ENCODE data around the gene TAF1L. TPM values are rescaled to one million over a fixed set of nuclear protein-coding genes. Genes with fewer than 3 reads are reported as not detected.
"Not testable (repeated sequence)": the region's sequence is repeated elsewhere in the genome, so short reads cannot be mapped to it uniquely, and the experiment has no call there.

The TAF1L gene
- total RNA-seq, 1 donor from 2014 or later, result not detected

GRCh38 chr9:32671333-32671732, 35.9 kb upstream of the TAF1L start:
- intact Hi-C loops (cut with micrococcal nuclease), result no loop called here
- no peak overlapping the region for H3K27ac Mint-ChIP-seq
- POLR2A ChIA-PET, result no interaction called here

GRCh38 chr9:32665101-32665500, 29.6 kb upstream of the TAF1L start:
- Mint-ChIP-seq H3K27me3 (peaks cover 14% of the 10 kb centered on the region), H3K4me3 (no peak overlapping the region), H3K4me1 (no peaks in the 10 kb centered on the region), H3K27ac (no peak overlapping the region), H3K36me3 (ENCODE audit: low read depth) (no peaks in the 10 kb centered on the region), H3K9me3 (peaks cover 6% of the 10 kb centered on the region)
- TF ChIP-seq CTCF (IDR thresholded peaks at IDR 0.05), result no peak
- CTCF ChIA-PET, result no interaction called here
- intact Hi-C loops (cut with micrococcal nuclease), result no loop called here
- POLR2A ChIA-PET, result no interaction called here
- ATAC-seq (ENCODE audit: low read depth), result no peak
- DNase-seq, result no peak

More at GRCh38 chr9:32671333-32671732, 35.9 kb upstream of the TAF1L start:
- ATAC-seq (ENCODE audit: low read depth) (no peak), DNase-seq (no peak)
- H3K4me1 Mint-ChIP-seq, result no peaks in the 10 kb centered on the region
- CTCF ChIA-PET, result no interaction called here
- no peaks in the 10 kb centered on the region for H3K9me3 Mint-ChIP-seq
- H3K27me3 Mint-ChIP-seq, result peaks cover 2% of the 10 kb centered on the region
- no peak overlapping the region for H3K4me3 Mint-ChIP-seq
- no peak for TF ChIP-seq CTCF (IDR thresholded peaks at IDR 0.05)
- H3K36me3 Mint-ChIP-seq (ENCODE audit: low read depth), result no peaks in the 10 kb centered on the region

GRCh38 chr9:32663741-32664140, 28.3 kb upstream of the TAF1L start:
- no peak for TF ChIP-seq CTCF (IDR thresholded peaks at IDR 0.05)
- DNase-seq (no peak), ATAC-seq (ENCODE audit: low read depth) (no peak)
- Mint-ChIP-seq H3K36me3 (ENCODE audit: low read depth) (no peaks in the 10 kb centered on the region), H3K27me3 (peaks cover 14% of the 10 kb centered on the region), H3K9me3 (peaks cover 6% of the 10 kb centered on the region), H3K4me1 (no peaks in the 10 kb centered on the region), H3K27ac (no peak overlapping the region), H3K4me3 (no peak overlapping the region)
- intact Hi-C loops (cut with micrococcal nuclease), result no loop called here
- ChIA-PET POLR2A (no interaction called here), CTCF (no interaction called here)

- DNase-seq (no peak), ATAC-seq (ENCODE audit: low read depth) (no peak)
- Mint-ChIP-seq H3K9me3 (peaks cover 12% of the 10 kb centered on the region), H3K27me3 (peaks cover 20% of the 10 kb centered on the region), H3K27ac (no peak overlapping the region), H3K4me1 (no peaks in the 10 kb centered on the region), H3K36me3 (ENCODE audit: low read depth) (no peaks in the 10 kb centered on the region), H3K4me3 (no peak overlapping the region)
- POLR2A ChIA-PET, result no interaction called here
- CTCF ChIA-PET, result no interaction called here
- intact Hi-C loops (cut with micrococcal nuclease), result no loop called here
- no peak for TF ChIP-seq CTCF (IDR thresholded peaks at IDR 0.05)
These were observed 12.2 kb upstream of the TAF1L start for GRCh38 chr9:32647671-32648070.

- Mint-ChIP-seq H3K4me1 (no peaks in the 10 kb centered on the region), H3K27me3 (peaks cover 27% of the 10 kb centered on the region), H3K4me3 (no peak overlapping the region), H3K27ac (no peak overlapping the region), H3K36me3 (ENCODE audit: low read depth) (no peaks in the 10 kb centered on the region), H3K9me3 (peaks cover 5% of the 10 kb centered on the region)
- intact Hi-C loops (cut with micrococcal nuclease), result no loop called here
- CTCF ChIA-PET, result no interaction called here
- TF ChIP-seq CTCF (IDR thresholded peaks at IDR 0.05), result no peak
- ATAC-seq (ENCODE audit: low read depth) (no peak), DNase-seq (no peak)
- POLR2A ChIA-PET, result no interaction called here
These were observed 9.2 kb upstream of the TAF1L start for GRCh38 chr9:32644698-32645097.

GRCh38 chr9:32633151-32633550, 2.3 kb downstream of the TAF1L start:
- POLR2A ChIA-PET; DNase-seq; intact Hi-C loops (cut with micrococcal nuclease); H3K27me3 Mint-ChIP-seq; H3K4me1 Mint-ChIP-seq; ATAC-seq (ENCODE audit: low read depth); CTCF ChIA-PET; H3K9me3 Mint-ChIP-seq; H3K4me3 Mint-ChIP-seq; H3K36me3 Mint-ChIP-seq (ENCODE audit: low read depth); H3K27ac Mint-ChIP-seq: not testable (repeated sequence)
